Type B pancreatic cell (in vitro differentiated cells): ENCODE measurements around the gene FARP2. TPM values are rescaled to one million over a fixed set of nuclear protein-coding genes. Genes with fewer than 3 reads are reported as not detected.
"Not testable (repeated sequence)": the region's sequence is repeated elsewhere in the genome, so short reads cannot be mapped to it uniquely, and the experiment has no call there.

Experiments used
- DNase-seq: peaks from one replicate; pipeline ENCODE4 v3.0.0; 2021; ENCODE audit warnings: mixed read lengths; ENCODE audit not compliant: unreplicated experiment; ENCODE audit errors: extremely low spot score
- H3K27ac Mint-ChIP-seq: 2 replicates; pipeline ENCODE4 v1.8.0; 2021; ENCODE audit warnings: mild to moderate bottlenecking, mixed read lengths
- H3K27me3 Mint-ChIP-seq: 2 replicates; pipeline ENCODE4 v1.8.0; 2021; ENCODE audit warnings: mixed read lengths
- H3K36me3 Mint-ChIP-seq: 2 replicates; pipeline ENCODE4 v1.8.0; 2021; ENCODE audit warnings: mixed read lengths
- H3K4me1 Mint-ChIP-seq: one replicate; pipeline ENCODE4 v1.8.0; 2021; ENCODE audit warnings: mixed read lengths; ENCODE audit not compliant: unreplicated experiment
- H3K4me3 Mint-ChIP-seq: 2 replicates; pipeline ENCODE4 v1.8.0; 2021; ENCODE audit warnings: mild to moderate bottlenecking, mixed read lengths
- H3K9me3 Mint-ChIP-seq: 2 replicates; pipeline ENCODE4 v1.8.0; 2021; ENCODE audit warnings: mixed read lengths
- CTCF ChIP-seq: fragments of 200-600 bp; sonication (generic); conservative IDR thresholded peaks from 2 replicates; pipeline ENCODE4 v1.5.0; 2021; ENCODE audit warnings: antibody characterized with exemption, mild to moderate bottlenecking
- total RNA-seq: library from RNA; stranded (reverse); gene quantifications from 2 replicates; pipeline ENCODE4 v1.2.1, GENCODE V29; 2021; ENCODE audit warnings: low replicate concordance

The FARP2 gene
- total RNA-seq, 1 donor from 2014 or later: 62.5 TPM

GRCh38 chr2:241432824-241433448, 76.9 kb downstream of the FARP2 start:
- no peak overlapping the region for H3K27ac Mint-ChIP-seq
- H3K36me3 Mint-ChIP-seq: peaks cover 26% of the 10 kb centered on the region
- H3K9me3 Mint-ChIP-seq: no peaks in the 10 kb centered on the region
- no peaks in the 10 kb centered on the region for H3K27me3 Mint-ChIP-seq
- TF ChIP-seq CTCF: no peak
- H3K4me1 Mint-ChIP-seq: no peaks in the 10 kb centered on the region
- H3K4me3 Mint-ChIP-seq: no peak overlapping the region
- DNase-seq: no peak

GRCh38 chr2:241437179-241437578, 81.1 kb downstream of the FARP2 start:
- peaks cover 12% of the 10 kb centered on the region for H3K36me3 Mint-ChIP-seq
- H3K4me3 Mint-ChIP-seq: no peak overlapping the region
- no peaks in the 10 kb centered on the region for H3K9me3 Mint-ChIP-seq
- no peak overlapping the region for H3K27ac Mint-ChIP-seq
- no peak for DNase-seq
- TF ChIP-seq CTCF: no peak
- H3K4me1 Mint-ChIP-seq: no peaks in the 10 kb centered on the region
- H3K27me3 Mint-ChIP-seq: no peaks in the 10 kb centered on the region

GRCh38 chr2:241441492-241441891, 85.4 kb downstream of the FARP2 start:
- no peak for TF ChIP-seq CTCF
- Mint-ChIP-seq H3K27ac (no peak overlapping the region), H3K4me1 (peaks cover 4% of the 10 kb centered on the region), H3K27me3 (no peaks in the 10 kb centered on the region), H3K36me3 (peaks cover 15% of the 10 kb centered on the region), H3K9me3 (no peaks in the 10 kb centered on the region), H3K4me3 (no peak overlapping the region)
- no peak for DNase-seq

GRCh38 chr2:241443486-241444223, 87.6 kb downstream of the FARP2 start:
- Mint-ChIP-seq H3K27ac (no peak overlapping the region), H3K4me1 (peaks cover 4% of the 10 kb centered on the region), H3K4me3 (no peak overlapping the region), H3K36me3 (peaks cover 13% of the 10 kb centered on the region), H3K9me3 (no peaks in the 10 kb centered on the region), H3K27me3 (no peaks in the 10 kb centered on the region)
- DNase-seq: no peak
- no peak for TF ChIP-seq CTCF

GRCh38 chr2:241445426-241445825, 89.3 kb downstream of the FARP2 start:
- no peak for DNase-seq
- Mint-ChIP-seq H3K4me3 (no peak overlapping the region), H3K9me3 (no peaks in the 10 kb centered on the region), H3K27ac (no peak overlapping the region), H3K4me1 (peaks cover 4% of the 10 kb centered on the region), H3K27me3 (no peaks in the 10 kb centered on the region), H3K36me3 (peaks cover 10% of the 10 kb centered on the region)
- no peak for TF ChIP-seq CTCF

- not testable (repeated sequence) for H3K27me3 Mint-ChIP-seq, DNase-seq, H3K4me1 Mint-ChIP-seq, H3K4me3 Mint-ChIP-seq, H3K36me3 Mint-ChIP-seq, H3K9me3 Mint-ChIP-seq, H3K27ac Mint-ChIP-seq
Measured at GRCh38 chr2:241450092-241450491, 94.0 kb downstream of the FARP2 start.
